Stimulated activated CD8-positive, alpha-beta memory T cell treated with anti-CD3 and anti-CD28 coated beads, Interleukin-12 subunit alpha, Interleukin-12 subunit beta, amount 100 ng/mL, for 24 hours (primary cell): Measurements from ENCODE around the gene PALM3.

Experiments used
- DNase-seq: peaks from one replicate; pipeline ENCODE4 v3.0.0-alpha.2; 2020; ENCODE audit errors: extremely low read depth

The PALM3 gene

DNA sequence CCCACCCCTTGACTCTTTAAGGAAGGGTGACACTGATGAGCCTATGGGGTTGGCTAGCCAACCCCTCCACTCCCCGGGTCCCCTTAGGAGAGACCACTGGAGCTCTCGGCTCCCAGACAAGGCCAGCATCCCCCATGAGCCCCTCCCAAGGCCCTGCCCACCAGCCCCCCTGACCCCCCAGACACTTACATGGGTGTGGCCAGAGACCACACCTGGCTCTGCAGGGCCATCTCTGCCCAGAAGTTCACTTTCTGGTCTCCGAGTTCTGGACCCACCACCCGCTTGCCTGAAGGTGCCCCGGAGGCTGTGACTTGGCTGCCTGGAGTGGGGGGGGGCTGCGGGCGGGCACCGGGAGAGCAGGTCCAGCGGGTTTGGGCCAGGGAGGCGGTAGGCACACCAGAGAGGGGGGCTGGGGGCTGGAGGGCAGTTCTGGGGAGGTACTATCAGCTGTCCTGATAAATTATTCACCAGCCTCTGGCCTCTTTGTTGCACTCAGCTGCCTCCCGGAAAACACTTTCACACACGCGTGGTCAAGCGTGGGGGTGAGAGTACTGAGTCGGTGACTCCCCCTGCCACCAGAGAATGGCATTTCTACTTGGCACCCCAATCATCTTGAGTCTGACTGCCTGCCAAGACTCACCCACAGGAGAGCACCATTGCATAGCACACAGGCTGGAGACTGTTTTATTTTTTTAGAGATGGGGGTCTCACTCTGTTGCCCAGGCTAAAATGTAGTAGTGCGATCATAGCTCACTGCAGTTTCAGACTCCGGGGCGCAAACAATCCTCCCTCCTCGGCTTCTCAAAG lies at the start of gene PALM3:
PALM3 (minus strand) TSS at position 326 of the 807 bp plus-strand sequence; CDS start at position 230, 96 bp downstream.
- DNase-seq, result no peak

- no peak for DNase-seq
Observed at GRCh38 chr19:14111486-14111885, 49.6 kb upstream of the PALM3 start.

DNA sequence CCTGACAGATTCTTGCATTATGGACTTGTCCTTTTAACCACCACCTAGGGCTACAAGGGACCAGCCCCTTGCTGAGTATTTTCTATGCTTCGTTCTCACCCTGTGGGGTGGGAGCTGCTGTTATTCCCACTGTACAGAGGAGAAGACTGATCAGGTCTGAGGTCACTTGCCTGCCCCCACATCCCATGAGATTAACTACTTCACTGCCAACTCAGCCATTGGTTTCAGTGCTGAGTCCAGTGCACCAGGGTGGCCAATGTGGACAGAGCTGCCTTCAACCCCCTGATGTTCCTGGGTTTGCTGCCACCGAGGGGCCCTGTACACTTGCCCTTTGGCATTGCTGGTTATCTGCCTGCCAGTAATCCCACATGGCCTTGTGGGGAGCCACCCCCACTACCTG lies 48.8 kb upstream of the PALM3 start:
- no peak for DNase-seq

- DNase-seq, result no peak
Observed at GRCh38 chr19:14107581-14108461, 45.9 kb upstream of the PALM3 start.

DNA sequence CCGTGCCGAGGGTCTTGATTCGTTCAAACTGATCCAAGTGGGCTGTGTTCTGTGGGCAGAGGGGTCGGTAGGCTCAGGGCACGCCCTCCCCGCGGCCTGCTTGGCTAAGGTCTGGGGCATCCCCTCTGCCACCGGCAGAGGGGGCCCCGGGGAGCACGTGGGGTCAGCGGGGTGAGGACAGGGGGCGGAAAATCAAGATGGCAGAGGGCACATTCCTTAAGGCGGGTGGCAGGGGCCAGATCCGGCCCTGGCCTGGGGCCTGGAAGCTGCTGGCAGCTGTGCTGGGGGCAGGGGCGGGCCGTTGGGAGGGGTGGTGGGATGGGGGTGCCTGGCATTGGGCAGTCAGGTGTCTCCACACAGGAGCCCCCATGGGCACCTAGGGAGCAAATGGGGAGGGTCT lies 45.0 kb upstream of the PALM3 start:
- no peak for DNase-seq

DNA sequence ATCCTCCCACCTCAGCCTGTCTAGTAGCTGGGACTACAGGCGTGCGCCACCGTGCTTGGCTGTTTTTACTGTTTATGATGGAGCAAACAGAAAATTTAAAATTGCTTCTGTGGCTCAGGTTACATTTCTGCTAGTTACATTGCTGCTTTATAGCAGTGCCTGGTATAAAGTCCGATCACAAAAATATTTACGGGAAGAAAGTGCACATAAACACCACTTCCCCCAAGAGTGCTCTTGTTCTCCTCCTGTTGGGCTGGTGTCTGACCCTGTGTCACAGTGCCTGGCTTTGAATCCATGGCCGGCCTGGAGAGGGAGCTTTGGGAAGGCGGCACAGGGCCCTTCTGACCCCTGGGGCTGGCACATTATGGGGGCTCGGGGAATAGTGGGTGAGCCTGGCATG lies 43.8 kb upstream of the PALM3 start:
- no peak for DNase-seq

DNA sequence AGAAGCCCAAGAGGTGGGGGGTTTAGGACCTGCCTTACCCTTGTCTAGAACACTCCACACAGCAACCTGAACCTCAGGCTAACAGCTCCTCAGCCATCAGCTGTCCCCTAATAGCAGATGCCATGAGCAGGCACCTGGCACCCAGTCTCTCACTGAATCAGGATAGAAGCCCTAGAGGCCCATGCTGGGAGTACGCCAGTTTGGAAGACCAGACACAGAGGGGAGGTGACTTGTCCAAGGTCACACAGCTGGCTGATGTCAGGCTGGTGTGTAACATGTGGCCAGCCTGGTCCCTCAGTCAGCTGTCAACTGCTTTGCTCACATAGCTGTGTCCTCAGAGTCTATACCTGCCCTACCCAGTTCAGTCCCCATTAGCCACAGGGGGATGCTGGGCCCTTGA lies 41.4 kb upstream of the PALM3 start:
- DNase-seq, result no peak

DNA sequence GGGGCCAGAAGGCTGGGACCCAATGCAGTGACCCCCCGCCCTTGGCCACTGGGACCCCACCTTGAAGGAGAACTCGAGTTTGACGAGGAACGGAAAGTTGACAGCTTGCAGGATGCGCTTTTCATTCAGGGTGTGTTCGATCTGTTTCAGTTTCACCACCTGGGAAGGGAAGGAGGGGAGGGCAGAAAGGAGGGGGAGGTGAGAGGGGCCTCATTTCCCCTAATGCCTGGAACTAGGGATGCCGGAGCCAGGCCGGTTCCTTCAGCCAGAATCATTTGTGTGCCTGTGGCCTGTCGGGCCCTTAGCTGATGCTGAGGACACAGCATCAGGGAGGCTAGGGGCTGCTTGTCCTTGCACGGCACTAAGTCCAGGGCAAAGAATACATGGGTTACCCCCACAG lies 40.9 kb upstream of the PALM3 start:
- no peak for DNase-seq

DNA sequence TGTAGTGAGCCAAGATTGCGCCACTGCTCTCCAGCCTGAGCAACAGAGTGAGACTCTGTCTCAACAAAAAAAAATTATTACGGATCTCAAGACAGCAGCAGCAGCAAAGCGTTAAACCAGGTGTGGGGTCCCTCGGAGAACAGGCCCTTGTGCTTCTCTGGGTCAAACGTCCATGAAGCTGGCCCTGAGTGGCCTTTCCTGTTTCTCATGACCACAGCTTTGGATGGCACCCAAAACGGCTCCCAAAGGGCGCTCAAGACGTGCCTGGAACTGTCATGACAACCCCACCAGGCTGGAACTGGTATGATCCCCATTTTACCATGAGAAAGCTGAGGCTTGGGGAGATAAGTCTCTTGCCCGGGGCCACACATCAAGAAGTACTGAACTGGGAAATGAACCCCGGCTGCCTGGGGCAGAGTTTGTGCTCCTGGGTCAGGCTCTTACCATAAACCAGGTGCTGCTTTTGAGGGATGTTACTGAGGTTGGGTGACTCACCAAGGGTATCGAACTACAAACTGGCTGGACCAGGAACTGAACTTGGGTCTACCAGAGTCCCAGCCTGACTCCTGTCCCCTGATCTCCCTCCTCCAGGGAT lies 40.3 kb upstream of the PALM3 start:
- DNase-seq, result no peak

DNA sequence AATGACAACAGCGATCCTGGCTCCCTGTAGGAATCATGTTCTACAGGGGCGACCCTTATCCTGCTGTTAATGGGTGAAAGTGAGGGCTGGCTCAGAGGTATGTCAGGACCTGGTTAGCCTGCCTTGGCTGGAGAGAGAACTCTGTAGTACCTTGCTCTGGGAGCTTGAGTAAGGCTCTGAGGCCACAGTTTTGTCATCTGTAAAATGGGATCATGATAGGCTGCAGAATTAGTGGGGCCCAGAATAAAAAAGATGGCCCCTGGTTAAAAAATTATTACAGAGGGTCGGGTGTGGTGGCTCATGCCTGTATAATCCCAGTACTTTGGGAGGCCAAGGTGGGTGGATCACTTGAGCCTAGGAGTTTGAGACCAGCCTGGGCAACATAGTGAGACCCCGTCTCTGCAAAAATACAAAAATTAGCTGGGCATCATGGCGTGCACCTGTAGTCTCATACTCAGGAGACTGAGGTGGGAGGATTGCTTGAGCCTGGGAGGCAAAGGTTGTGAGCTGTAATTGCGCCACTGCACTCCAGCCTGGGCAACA lies 39.2 kb upstream of the PALM3 start:
- no peak for DNase-seq

GRCh38 chr19:14097532-14098151 lies 35.8 kb upstream of the PALM3 start:
- no peak for DNase-seq

DNA sequence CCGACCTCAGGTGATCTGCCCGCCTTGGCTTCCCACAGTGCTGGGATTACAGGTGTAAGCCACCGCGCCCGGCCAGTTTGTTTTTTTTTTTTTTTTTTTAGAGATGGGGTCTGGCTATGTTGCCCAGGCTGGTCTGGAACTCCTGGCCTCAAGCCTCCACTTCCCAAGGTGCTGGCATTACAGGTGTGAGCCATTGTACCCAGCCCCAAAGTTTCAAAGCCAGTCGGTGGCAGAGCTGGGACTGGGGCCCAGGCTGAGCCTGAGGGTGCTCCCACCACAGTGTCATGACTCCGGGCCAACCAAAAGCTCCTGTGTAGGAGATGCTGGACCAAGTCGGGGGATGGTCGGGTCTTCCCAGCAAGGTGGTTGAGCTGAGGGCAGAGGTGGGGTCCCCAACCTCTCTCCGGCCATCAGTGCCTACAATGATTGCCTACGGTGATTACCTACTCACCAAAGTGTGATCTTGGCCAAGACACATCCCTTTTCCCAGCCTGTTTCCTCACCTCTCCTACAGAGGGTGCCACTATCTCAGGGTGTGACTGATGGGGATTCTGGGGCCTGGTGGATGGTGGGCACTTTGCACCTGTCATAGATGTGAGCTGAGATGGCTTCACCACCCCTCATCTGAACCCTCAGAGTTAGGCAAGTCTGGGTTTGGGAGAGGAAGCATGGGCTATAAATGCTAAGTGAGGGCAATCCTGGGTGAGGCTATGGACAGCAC lies 34.6 kb upstream of the PALM3 start:
- DNase-seq, result no peak

- DNase-seq, result no peak
Observed at GRCh38 chr19:14094854-14095253, 33.0 kb upstream of the PALM3 start.

DNA sequence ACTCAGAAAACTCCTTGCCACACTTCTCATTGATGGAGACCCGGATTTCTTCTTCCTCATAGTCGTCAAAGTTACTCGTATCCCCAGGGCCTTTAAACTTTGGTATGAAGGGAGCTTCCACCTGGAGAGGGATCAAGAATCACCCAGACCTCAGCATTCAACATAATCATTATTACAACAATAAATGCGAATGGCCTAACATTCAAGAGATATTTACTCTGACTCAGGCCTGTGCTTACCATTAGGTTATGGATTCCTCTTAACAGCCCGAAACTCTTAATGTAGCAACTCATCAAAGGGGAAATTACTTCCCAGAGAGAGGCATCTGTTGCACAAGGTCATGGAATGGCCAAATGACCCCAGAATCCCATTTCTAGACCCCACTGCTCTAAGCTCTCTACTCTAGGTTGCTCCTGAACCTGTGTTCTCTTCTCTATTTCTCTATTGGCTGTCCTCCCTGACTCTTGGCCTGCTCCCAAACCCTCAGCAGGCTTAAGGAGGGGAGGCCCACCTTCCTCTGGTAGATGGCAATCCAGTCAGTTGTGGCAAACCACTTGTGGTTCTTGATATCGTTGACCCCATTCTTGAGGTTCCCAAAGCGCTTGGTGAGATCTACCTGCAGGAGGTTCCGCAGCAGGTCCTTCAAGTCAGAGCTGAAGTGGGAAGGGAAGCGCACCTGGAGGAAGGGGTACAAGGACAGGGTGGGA lies 31.4 kb upstream of the PALM3 start:
- DNase-seq, result no peak

DNA sequence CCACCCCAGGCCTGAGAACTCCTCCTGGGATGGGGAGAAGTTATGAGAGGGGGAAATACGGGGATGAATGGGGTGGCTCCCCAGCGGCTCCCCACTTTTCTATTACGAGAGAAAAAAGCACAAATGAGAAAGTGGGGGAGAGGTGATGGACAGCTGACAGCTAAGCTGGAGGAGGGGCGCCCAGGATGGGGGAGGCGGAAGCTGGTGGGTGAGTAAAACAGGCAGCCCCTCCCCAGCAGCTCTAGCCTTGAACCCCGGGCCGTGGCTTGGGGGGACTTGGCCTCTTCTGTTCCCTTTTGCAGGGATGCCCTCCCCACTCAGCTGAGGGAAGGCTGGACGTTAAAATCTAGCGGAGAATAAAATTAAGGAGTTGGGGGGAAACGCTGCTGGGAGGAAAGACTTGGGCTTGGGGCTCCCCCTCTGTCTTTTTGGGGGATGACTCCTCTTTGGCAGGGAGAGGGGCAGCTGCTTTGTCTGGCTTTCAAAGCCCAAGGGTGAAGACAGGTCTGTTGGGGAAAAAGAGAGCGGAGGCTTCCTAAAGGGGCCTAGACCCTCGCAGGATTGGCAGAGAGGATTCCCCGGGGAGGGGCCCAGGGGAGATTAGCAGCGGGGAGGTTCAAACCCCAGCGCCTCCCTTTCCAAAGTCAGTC lies 30.1 kb upstream of the PALM3 start:
- DNase-seq, result no peak

DNA sequence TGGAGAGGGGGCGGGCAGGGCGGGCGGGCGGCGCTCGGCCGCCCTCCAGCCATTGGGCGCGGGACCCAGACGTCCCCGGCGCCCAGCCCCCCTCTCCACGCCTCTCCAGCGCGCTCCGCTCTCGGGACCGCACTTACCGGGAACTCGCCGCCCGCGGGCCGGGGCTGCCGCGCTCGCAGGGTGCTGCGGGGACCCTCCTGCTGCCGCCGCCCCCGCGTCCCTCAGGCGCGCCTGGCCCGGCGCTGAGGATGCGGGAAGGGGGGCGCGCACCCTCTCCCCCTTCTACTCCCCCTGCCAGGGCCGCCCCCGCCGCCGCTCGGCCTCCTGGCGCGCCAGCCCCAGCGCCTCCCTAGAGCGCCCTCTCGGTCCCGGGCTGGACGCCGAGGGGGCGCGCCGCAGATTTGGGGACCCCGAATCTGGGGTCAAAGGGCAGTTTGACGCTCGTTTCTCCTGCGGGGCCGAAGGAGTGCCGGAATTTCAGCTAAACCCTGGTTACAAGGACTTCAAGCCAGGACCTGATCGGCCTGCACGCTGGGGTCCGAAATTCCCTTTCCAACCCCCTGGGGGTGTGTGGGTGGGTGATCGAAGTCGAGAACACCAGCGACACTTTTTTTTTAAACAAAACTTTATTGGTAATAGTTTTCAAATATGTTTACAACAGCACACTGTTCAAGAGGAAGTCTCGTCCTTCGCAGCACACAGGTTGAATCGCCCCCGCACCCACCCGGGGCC lies 29.4 kb upstream of the PALM3 start:
- no peak for DNase-seq

- peak; percentile 76 for DNase-seq
Observed at GRCh38 chr19:14090509-14091080, 28.7 kb upstream of the PALM3 start, which contains the start of gene SAMD1. Gene SAMD1 (minus strand): TSS chr19:14090751.

- DNase-seq, result no peak
Observed at GRCh38 chr19:14089662-14090508, 28.0 kb upstream of the PALM3 start.
